ENCODE measurements around the gene TFCP2.
A peak's percentile ranks its signal among the peaks of the same experiment; 100 is the strongest.

The TFCP2 gene

DNA sequence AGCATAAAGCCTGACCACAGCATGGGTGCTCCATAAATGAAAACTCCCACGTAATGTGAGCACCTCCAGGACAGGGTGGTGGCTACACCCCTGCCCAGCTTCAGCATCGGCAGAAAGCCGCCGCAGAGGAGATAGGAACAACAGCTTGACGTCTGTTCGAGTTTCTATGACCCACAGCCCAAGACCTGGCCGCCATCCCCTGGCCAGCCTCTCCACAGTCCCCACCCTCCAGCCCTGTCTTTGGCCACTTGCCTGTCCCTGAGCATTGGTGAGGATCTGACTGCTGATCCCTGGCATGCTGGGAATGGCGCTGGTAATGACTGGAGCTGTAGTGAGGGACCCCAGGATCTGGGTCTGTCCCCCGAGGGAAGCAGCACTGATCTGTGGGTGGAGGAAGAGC is 23.6 kb upstream of the TFCP2 start:
- no peak for DNase-seq

DNA sequence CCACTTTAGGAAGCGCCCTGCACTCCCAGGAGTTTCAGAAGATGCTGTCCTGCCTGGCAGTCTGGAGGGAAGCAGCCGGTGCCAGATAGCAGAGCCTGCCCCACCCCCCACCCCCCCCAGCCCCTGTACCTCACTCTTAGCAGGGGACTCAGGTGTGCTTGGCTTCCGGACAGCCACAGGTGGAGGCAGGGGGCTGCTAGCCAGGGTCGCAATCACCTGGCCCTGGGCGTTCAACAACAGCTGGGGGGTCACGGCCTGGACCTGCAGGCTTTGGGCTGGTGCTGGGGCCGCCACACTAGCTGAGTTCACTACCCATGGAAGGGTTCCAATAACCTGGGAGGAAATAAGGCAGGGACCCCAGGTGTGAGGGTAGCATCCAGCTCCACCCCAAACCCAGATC is 22.9 kb upstream of the TFCP2 start:
- DNase-seq, result no peak

DNA sequence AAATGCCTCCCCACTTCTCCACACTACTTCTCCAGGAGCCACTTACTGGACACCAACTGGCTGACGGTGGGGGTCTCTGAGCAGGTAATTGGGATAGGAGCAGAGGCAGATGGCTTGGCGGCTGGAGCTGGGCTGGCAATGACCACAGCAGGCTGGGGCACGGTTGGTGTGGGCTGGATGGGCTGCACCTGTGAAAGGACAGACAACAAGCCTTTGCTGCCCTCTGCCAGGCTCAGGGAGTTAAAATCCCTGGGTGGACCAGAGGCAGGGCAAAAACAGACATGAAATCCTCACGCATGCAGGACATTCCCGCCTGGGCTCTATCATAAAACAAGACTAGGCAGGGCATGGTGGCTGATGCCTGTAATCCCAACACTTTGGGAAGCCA is 19.3 kb upstream of the TFCP2 start:
- DNase-seq, result no peak

DNA sequence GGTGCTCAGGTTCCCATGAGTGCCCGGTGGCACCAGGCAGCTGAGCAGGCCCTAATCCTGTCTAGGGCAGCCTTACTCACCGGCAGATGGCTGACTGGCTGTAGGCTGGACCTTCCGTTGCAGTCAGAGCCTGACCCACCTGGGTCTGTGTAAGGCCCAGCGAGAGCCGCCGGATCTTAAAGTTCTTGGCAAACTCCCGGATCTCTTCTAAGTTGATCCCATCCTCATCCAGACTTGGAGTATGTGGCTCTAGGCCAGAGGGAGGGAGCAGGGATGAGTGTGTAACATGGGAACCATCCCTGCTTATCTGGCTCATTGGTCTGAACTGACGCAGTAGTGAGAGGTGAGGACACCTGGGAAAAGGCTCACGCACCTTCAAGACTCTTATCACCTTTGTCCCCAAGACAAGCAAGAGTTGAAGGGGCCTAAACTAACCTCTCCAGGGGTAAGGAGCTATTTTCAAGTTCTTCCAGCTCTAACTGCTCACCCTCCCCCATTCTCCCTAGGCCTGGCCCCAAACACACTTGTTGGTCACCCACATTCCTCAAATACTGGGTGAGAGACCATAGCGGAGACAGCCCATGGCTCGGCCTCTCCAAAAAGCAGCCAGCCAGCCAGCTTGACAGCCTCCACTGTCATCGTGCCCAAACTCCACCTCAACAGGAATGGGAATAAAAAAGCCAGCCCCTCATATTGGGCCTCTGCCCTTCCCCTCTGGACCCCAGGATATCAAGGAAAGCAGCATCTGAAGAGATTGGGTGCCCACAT is 18.8 kb upstream of the TFCP2 start:
- DNase-seq, result no peak

DNA sequence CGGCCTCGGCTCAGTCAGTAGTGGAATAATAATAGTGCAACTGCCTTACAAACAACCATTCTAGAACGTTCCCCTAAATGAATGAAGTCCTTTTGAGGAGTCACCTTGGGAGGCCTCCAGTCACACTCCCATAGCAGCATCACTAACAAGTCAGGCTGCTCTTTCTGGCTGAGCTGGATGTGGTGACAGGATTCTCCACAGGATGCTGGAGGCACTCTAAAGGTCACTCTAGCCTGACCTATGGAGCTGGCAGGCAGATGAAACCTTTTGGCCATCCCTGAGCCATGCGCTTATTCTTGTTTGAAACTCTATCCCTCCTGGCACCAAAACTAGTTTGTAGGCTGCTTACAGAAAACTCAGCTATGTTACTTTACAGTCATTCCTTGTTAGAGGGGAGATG is 17.9 kb upstream of the TFCP2 start:
- DNase-seq, result no peak

DNA sequence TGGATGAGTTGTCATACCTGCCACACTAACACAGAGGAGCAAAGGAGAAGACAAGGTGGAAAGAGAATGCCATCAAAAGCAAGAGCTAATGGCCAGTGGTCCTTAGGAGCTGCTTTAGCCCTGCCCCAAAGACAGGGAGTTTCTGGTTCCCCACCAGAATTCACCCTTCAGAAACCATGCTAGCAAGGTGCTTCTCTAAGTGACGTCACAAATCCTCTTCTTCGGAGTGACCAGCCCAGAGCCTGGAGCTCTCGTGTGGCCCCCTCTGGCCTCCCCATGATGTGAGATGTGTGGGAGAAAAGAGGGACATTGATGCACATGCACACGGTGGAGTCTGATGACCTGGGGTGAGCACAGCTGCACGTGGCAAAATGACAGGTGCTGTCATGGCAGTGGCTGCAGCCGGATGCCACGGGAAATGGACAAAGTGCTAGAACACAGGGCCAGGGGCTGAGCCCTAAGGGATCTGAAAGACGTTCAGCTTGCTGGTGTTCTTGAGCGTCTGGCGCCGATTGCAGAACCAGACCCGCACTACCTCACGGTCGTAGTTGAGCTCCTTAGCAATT is 16.9 kb upstream of the TFCP2 start:
- no peak for DNase-seq

DNA sequence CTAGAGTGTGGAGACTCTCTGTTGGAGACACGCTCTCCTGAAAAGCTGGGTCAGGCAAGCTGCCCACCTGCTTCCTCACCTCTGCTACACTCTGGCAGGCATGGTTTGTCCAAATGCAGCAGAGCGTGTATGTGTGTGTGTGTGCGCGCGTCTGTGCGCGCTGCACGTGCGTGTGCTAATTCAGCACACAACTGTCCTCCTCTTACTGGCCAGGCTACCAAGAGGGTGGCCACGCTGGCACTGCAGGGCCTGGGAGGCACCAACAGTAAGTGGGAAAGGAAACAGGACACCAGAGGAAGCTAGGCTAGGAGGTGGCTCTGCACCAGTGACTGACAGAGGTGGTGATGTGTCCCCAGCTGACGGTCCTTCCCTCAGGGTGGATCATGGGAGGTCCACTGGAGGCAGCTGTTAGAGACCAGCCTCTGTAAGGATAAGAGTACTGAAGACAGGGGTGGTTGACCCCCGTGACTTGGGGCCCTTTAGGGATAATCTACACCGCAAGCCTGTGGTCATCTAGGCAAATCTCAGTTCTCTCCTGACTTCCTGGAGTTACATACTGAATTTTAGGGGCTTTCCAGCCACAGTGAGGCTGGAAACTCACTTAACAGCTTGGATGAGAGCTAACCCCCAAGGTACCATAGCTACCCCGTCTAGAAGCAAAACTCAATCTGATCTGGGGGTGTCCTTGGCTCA is 15.6 kb upstream of the TFCP2 start:
- DNase-seq, result no peak

DNA sequence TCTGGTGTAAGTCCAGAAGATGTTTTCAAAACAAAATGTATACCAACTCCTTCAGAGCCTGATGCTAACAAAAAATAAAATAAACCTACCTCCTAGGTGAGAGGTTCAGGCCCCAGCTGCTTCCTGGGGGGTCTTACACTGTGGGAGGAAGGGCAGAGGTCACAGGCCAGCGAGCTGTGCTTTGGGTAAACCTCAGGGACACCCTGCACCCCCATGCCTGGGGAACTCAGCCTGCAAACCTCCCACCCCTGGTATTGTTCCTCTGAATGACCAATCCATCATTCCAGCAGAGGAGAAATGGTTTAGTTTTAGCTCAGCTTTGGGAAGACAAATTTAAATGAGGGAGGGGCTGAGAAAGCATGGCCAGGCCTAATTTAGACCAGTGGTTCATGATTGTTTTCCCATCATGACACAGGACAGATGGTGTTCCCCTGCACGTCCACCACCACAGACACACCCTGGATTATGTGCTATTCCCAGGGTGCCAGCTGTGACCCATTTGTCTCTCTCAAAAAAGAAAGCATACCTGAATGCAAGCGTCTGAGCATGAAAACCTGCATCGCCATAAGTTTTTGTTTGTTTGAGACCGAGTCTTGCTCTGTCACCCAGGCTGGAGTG is 14.5 kb upstream of the TFCP2 start:
- no peak for DNase-seq

DNA sequence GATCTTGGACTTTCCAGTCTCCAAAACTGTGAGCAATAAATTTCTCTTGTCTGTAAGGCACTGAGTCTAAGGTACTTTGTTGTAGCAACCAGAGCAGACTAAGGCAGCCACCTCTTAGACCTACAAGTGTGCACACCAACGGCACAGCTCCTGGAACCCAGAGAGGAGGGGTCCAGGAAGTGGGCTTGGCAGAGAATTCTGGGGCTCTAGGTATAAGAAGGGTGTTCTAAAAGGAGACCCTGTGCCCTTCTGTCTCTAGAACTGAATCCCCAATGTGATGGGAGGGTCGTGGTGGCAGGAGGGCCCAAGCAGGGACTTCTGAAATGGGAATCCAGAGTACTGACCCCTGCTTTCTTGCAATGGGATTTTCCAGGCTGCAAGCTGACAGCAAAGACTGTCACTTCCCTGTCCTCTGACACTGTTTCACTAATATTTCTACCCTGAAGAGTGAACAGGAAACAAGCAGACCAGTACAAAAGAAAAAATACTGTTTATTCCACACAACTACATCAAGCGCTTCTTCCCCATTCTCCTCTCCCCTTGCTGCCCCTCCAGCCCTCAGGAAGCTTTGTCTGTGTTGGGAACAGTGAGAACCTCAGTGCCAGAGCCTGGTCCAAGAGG is 13.6 kb upstream of the TFCP2 start:
- no peak for DNase-seq

DNA sequence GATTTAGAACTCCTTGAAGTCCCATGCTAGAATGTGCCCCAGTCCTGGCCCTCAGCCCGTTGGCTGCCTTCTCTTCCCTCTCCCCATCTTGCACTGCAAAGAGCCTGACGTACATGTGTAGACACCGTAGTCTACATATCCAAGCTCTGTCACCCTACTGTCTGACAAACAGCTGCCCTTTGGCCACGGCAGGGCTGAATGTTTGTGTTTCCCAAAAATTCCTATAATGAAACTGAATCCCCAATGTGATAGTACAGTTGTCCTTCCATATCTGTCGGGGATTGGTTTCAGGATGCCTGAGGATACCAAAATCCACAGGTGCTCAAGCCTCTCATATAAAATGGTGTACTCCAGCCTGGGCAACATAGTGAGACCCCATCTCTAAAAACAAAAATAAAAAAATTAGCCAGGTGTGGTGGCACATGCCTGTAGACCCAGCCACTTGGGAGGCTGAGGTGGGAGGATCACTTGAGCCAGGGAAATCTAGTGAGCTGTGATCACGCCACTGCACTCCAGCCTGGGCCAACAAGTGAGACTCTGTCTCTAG is 12.3 kb upstream of the TFCP2 start:
- no peak for DNase-seq

DNA sequence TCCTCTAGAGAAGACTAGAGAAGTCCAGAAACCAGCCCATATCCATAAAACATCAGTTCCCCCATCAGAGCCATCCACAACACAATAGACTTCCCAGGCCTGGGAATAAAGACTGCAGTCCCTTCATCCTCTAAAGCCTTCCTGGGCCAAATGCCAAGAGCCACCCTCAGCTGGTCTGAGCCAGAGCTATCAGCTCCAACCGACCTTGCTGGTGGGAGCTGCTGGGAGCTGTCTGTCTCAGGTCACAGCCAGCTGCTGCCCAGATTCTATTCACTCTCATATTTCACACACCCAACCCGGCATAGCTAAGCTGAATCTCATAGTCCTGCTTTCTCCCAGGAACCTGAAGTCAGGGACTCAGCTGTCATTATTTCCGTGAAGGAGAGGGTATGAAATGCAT is 10.9 kb upstream of the TFCP2 start:
- peak; percentile 33 for DNase-seq

DNA sequence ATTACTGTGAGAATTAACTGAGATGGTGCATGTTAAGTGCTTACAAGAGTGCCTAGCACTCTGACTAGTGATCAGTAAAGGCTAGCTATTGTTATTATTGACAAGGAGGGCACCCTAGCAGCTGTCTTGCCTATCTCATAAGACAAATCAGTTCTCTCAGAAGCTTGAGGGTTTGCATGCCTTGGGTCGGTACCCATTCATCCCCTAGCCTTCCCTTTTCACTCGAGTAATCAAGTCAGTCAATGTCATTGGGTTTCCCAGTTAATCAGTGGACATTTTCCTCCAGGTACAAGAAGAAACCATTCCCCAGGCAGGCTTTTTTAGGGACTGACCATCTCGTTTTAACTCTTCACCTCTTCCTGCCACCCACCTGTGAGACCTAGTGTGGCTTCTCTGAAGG is 10.4 kb upstream of the TFCP2 start:
- DNase-seq, result no peak

DNA sequence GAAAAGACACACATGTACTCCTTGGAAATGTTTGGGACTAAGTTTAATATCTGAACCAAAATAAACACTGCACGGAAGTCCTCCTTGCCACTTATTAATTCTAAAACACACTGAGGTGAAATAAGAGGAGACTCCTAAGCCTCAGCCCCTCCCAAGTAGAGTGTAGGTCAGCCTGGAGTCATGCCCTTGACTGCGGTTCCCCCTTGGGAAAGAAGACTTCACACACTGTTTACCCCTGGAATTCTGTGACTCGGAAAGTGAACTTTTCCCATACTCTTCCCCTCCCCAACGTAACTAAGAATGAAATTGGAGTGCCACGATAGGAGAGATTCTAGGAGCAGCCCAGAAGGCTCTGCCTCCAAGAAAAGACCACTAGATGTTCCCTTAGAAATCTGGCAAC is 8.6 kb upstream of the TFCP2 start:
- no peak for DNase-seq

DNA sequence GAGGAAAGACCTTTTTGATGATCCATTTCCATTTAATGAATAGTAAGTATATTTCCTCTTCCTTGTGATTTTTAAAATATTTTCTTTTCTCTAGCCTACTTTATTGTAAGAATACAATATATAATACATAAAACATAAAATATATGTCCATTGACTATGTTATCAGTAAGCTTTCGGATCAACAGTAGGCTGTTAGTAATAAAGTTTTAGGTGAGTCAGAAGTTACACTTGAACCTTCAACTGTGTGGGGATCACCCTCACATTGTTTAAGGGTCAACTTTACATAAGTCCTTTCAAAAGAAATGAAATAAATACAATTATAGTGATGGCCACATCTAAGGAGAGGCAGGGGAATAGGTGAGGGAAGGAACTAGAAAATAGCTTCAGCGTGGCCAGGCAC is 5.0 kb upstream of the TFCP2 start:
- no peak for DNase-seq

DNA sequence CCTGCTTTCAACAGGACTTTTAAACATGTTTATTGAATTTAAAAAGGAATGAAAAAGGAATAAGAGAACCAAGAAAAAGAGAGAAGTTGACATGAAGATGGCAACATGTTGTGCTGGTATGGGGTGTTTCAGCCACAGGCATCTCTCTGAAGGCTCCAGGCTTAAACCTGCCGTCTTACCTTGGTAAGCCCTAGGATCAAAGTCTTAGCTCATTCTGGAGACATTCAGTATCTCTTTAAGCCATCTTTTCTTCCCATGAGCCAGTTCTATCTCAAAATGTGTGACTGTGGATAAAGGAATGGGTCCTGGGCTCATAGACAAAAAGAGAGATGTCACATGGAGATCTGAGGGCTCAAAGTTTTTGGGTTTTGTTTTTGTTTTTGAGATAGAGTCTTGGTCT is 1.6 kb upstream of the TFCP2 start:
- no peak for DNase-seq

DNA sequence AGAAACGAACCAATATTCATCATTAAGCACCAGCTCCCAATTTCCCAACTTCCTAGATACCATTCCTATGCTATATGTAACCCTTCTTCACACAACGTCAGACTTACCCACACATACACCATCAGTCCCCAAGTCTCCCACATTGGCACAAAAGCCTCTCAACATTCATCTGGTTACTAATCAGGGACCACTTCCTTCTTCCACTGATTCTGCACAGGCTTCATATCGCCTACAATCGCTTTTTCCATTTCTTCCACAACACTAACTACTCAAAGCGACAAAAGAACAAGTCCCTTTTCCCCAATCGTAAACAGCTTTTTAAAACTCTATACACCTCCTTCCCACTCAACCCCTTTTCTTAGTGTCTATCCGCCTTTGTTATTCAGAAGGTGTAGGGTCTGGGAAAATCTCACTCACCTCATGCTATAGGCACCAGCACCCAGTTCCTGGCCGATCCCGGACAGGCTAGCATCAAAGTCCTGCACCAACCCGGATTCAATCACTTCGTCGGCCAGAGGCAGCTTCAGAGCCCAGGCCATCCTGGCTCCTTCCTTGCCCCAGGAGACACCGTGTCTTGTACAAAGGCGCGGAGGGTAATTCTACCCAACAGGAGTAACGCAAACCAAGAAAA is 936 bp downstream of the TFCP2 start:
- DNase-seq, result peak; percentile 40

DNA sequence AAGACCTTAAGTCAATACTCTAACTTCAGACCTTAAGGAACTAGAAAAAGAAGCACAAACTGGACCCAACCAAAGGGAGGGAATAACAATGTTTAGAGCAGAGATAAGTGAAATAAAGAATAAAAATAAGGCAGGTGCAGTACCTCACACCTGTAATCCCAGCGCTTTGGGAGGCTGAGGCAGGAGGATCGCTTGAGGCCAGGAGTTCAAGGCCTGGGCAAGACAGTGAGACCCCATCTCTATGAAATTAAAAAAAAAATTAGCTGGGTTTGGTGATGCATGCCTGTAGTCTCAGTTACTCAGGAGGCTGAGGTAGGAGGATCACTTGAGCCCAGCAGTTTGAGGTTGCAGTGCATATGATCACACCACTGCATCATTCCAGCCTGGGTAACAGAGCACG is 9.1 kb downstream of the TFCP2 start:
- no peak for DNase-seq

DNA sequence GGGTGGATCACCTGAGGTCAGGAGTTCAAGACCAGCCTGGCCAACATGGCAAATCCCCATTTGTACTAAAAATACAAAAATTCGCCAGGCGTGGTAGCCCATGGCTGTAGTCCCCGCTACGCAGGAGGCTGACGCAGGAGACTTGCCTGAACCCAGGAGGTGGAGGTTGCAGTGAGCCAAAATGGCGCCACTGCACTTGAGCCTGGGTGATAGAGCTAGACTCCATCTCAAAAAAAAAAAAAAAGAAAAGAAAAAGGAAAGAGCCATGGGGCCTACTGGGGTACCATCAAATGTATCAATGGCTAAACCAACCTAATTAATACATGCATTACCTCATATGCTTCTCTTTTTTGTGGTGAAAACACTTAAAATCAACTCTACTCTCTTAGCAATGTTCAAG is 10.7 kb downstream of the TFCP2 start:
- DNase-seq, result no peak

DNA sequence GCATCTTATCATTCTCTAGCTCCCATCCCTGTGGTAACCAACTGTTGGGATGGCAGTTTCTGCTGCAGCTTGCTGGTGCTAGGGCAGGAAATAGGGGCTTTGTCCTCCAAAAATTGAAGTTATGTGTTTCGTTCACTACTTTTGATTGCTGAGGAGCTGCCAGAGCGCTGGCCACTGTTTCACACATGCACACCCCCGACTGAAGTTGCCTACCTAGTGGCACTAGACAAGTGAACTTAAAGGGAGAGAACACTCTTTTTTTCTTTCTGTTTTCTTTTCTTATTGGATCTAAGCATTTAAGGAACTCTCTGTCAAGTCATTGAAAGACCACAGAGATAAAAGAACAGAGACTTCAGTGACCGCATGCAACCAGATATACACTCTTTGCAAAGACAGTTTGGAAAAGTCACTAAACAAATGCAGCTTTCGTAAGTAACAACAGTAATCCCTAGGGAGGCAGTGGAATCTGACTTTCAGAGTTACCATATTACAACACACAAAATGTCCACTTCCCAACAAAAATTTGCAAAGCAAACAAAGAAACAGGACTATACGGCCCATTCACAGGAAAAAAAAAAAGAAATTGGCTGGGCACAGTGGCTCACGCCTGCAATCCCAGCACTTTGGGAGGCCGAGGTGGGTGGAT is 12.0 kb downstream of the TFCP2 start:
- DNase-seq, result no peak

DNA sequence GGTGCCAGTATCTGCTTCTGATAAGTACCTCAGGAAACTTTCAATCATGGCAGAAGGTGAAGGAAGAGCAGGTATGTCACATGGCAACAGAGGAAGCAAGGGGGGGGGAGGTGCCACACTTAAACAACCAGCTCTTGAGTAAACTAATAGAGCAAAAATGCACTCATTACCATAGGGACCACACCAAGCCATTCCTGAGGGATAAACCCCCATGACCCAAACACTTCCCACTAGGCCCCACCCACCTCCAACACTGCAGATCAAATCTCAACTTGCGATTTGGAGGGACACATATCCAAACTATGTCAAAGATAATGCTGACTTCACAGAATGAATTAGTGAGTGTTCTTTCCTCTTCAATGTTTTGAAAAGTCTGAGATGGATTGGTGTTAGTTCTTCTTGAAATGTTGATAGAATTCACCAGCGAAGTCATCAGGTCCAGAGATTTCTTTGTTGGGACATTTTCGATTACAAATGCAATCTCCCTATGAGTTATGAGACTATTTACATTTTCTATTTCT is 16.6 kb downstream of the TFCP2 start:
- DNase-seq, result peak; percentile 7

DNA sequence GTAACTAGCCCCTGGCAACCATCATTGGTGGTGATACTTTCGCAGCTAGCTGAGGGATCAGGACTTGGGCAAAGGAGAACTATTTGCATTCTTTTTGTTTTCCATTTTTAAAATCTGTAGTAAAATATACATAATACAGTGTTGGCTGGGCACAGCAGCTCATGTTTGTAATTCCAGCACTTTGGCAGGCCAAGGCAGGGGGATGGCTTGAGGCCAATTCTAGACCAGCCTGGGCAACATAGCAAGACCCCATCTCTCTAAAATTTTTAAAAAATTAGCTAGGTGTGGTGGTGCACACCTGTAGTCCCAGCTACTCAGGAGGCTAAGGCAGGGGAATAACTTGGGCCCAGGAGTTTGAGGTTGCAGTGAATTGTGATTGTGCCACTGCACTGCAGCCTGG is 20.0 kb downstream of the TFCP2 start:
- no peak for DNase-seq

DNA sequence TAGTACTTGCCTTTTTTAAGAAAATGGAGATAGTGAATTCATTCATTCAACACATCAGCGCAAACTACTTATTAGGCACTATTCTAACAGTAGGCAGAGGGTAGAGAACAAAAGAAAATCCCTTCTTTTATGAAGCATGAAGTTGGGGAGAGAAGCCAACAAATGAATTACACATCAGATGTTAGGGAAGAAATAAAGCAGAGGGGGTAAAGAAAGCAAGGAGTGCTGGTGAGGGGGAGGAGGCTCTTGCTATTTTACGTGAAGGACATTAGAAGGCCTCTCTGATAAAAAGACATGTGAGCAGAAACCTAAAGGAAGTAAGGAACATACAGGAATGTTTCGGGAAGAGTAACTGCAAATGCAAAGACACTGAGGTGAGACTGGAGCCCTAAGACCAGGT is 22.2 kb downstream of the TFCP2 start:
- DNase-seq, result no peak

Measured in EL (cell line).